ENCODE measurements around the gene TBATA.

DNA sequence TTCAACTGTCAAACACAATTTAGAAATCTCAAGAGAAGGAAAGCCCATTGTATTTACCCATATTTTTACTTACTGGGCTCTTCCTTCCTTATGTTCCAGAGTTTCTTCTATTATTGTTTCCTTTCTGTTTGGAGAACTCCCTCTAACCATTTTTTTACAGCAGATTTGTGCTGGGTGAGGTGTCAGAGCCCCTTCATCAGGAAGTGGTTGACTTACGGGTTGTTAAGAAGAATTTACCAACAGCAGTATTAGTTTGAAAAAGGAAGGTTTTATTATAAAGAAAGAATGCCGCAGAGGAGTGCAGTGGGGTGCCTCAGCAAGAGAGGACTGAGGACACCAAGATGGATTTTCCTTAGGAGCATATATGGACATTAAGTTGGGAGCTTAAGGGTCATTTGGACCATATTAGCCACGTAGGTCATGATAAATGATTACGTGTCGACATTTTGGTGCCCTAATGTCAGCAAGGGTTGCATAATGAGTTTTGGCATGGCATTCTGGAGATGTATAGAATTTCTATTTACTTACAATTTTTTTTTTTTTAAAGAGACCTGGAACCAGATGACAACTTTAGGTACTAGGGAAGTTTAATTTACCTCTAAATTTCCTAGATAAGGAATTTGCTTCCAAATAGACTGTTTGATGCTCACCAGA is 6.3 kb upstream of the TBATA start:
- TF ChIP-seq, protein P1, sequence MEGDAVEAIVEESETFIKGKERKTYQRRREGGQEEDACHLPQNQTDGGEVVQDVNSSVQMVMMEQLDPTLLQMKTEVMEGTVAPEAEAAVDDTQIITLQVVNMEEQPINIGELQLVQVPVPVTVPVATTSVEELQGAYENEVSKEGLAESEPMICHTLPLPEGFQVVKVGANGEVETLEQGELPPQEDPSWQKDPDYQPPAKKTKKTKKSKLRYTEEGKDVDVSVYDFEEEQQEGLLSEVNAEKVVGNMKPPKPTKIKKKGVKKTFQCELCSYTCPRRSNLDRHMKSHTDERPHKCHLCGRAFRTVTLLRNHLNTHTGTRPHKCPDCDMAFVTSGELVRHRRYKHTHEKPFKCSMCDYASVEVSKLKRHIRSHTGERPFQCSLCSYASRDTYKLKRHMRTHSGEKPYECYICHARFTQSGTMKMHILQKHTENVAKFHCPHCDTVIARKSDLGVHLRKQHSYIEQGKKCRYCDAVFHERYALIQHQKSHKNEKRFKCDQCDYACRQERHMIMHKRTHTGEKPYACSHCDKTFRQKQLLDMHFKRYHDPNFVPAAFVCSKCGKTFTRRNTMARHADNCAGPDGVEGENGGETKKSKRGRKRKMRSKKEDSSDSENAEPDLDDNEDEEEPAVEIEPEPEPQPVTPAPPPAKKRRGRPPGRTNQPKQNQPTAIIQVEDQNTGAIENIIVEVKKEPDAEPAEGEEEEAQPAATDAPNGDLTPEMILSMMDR (IDR thresholded peaks at IDR 0.05): no peak
- TF ChIP-seq, protein P2, sequence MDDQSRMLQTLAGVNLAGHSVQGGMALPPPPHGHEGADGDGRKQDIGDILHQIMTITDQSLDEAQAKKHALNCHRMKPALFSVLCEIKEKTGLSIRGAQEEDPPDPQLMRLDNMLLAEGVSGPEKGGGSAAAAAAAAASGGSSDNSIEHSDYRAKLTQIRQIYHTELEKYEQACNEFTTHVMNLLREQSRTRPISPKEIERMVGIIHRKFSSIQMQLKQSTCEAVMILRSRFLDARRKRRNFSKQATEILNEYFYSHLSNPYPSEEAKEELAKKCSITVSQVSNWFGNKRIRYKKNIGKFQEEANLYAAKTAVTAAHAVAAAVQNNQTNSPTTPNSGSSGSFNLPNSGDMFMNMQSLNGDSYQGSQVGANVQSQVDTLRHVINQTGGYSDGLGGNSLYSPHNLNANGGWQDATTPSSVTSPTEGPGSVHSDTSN (IDR thresholded peaks at IDR 0.05): no peak
- TF ChIP-seq, protein P3, sequence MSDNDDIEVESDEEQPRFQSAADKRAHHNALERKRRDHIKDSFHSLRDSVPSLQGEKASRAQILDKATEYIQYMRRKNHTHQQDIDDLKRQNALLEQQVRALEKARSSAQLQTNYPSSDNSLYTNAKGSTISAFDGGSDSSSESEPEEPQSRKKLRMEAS (IDR thresholded peaks at IDR 0.05; ENCODE audit: low read depth): no peak
- TF ChIP-seq, protein P4, sequence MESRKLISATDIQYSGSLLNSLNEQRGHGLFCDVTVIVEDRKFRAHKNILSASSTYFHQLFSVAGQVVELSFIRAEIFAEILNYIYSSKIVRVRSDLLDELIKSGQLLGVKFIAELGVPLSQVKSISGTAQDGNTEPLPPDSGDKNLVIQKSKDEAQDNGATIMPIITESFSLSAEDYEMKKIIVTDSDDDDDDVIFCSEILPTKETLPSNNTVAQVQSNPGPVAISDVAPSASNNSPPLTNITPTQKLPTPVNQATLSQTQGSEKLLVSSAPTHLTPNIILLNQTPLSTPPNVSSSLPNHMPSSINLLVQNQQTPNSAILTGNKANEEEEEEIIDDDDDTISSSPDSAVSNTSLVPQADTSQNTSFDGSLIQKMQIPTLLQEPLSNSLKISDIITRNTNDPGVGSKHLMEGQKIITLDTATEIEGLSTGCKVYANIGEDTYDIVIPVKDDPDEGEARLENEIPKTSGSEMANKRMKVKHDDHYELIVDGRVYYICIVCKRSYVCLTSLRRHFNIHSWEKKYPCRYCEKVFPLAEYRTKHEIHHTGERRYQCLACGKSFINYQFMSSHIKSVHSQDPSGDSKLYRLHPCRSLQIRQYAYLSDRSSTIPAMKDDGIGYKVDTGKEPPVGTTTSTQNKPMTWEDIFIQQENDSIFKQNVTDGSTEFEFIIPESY (IDR thresholded peaks at IDR 0.05; ENCODE audit: borderline replicate concordance, low read depth): no peak
- TF ChIP-seq GABPA (IDR thresholded peaks at IDR 0.05; ENCODE audit: low read depth): no peak
- TF ChIP-seq, protein P5, sequence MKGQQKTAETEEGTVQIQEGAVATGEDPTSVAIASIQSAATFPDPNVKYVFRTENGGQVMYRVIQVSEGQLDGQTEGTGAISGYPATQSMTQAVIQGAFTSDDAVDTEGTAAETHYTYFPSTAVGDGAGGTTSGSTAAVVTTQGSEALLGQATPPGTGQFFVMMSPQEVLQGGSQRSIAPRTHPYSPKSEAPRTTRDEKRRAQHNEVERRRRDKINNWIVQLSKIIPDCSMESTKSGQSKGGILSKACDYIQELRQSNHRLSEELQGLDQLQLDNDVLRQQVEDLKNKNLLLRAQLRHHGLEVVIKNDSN (IDR thresholded peaks at IDR 0.05; ENCODE audit: borderline replicate concordance, low read depth): no peak
- no peak for TF ChIP-seq POLR2AphosphoS5 (IDR thresholded peaks at IDR 0.05; ENCODE audit: low read depth, low read length)
- TF ChIP-seq, protein P6, sequence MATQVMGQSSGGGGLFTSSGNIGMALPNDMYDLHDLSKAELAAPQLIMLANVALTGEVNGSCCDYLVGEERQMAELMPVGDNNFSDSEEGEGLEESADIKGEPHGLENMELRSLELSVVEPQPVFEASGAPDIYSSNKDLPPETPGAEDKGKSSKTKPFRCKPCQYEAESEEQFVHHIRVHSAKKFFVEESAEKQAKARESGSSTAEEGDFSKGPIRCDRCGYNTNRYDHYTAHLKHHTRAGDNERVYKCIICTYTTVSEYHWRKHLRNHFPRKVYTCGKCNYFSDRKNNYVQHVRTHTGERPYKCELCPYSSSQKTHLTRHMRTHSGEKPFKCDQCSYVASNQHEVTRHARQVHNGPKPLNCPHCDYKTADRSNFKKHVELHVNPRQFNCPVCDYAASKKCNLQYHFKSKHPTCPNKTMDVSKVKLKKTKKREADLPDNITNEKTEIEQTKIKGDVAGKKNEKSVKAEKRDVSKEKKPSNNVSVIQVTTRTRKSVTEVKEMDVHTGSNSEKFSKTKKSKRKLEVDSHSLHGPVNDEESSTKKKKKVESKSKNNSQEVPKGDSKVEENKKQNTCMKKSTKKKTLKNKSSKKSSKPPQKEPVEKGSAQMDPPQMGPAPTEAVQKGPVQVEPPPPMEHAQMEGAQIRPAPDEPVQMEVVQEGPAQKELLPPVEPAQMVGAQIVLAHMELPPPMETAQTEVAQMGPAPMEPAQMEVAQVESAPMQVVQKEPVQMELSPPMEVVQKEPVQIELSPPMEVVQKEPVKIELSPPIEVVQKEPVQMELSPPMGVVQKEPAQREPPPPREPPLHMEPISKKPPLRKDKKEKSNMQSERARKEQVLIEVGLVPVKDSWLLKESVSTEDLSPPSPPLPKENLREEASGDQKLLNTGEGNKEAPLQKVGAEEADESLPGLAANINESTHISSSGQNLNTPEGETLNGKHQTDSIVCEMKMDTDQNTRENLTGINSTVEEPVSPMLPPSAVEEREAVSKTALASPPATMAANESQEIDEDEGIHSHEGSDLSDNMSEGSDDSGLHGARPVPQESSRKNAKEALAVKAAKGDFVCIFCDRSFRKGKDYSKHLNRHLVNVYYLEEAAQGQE (IDR thresholded peaks at IDR 0.05; ENCODE audit: low read depth, low read length): no peak
- no peak for TF ChIP-seq RAD21 (IDR thresholded peaks at IDR 0.05; ENCODE audit: low read length)
- TF ChIP-seq, protein P7, sequence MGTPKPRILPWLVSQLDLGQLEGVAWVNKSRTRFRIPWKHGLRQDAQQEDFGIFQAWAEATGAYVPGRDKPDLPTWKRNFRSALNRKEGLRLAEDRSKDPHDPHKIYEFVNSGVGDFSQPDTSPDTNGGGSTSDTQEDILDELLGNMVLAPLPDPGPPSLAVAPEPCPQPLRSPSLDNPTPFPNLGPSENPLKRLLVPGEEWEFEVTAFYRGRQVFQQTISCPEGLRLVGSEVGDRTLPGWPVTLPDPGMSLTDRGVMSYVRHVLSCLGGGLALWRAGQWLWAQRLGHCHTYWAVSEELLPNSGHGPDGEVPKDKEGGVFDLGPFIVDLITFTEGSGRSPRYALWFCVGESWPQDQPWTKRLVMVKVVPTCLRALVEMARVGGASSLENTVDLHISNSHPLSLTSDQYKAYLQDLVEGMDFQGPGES (IDR thresholded peaks at IDR 0.05; ENCODE audit: low read depth, low read length): no peak
- no peak for TF ChIP-seq CHD2 (IDR thresholded peaks at IDR 0.05; ENCODE audit: low read length, partially characterized antibody)
- TF ChIP-seq RXRA (IDR thresholded peaks at IDR 0.05; ENCODE audit: borderline replicate concordance, low read depth): no peak
